Esophagus muscularis mucosa (tissue), 4 donors: ENCODE results near the gene ICE1. TPM values are rescaled to one million over a fixed set of nuclear protein-coding genes. Genes with fewer than 3 reads are reported as not detected.

Experiments used
- DNase-seq: peaks from one replicate; pipeline ENCODE4 v3.0.0-alpha.2; 2017; ENCODE audit errors: extremely low spot score
- H3K27ac ChIP-seq, 4 donors: fragments of 200-600 bp; sonication (generic); replicated peaks in 1 of 4; 1 replicate in 3 of 4; 2 replicates in 1 of 4; pipeline ENCODE4 v1.5.1; 2016 to 2019; ENCODE audit warnings: mild to moderate bottlenecking in 1 of 4
- H3K27me3 ChIP-seq, 4 donors: fragments of 200-600 bp; sonication (generic); one replicate each; pipeline versions ENCODE4 v1.5.1 to v1.6.0; 2016 to 2019
- H3K36me3 ChIP-seq, 4 donors: fragments of 200-600 bp; sonication (generic); one replicate each; pipeline ENCODE4 v1.5.1; 2016 to 2019
- H3K4me1 ChIP-seq, 4 donors: fragments of 200-600 bp; sonication (generic); one replicate each; pipeline ENCODE4 v1.5.1; 2016 to 2019
- H3K4me3 ChIP-seq, 4 donors: fragments of 200-600 bp; sonication (generic); 1 replicate in 2 of 4; 2 replicates in 2 of 4; pipeline ENCODE4 v1.5.1; 2016 to 2019; ENCODE audit warnings: mild to moderate bottlenecking in 4 of 4, moderate library complexity in 1 of 4
- H3K9me3 ChIP-seq, 4 donors: fragments of 200-600 bp; sonication (generic); 1 replicate in 3 of 4; 2 replicates in 1 of 4; pipeline ENCODE4 v1.5.1; 2016 to 2019
- CTCF ChIP-seq, 3 experiments: fragments of 200-600 bp in 2 of 3; fragments of 450-650 bp in 1 of 3; sonication (generic) in 2 of 3; IDR thresholded peaks; one replicate each; pipeline ENCODE4 v1.5.1; 2017 to 2019; ENCODE audit warnings: antibody characterized with exemption in 3 of 3, mild to moderate bottlenecking in 2 of 3, moderate library complexity in 1 of 3
- EP300 ChIP-seq: sonication (generic); formaldehyde crosslinking; IDR thresholded peaks from one replicate; pipeline ENCODE4 v1.6.1; 2017; ENCODE audit warnings: antibody characterized with exemption
- POLR2A ChIP-seq: fragments of 450-650 bp; IDR thresholded peaks from one replicate; pipeline ENCODE4 v1.6.1; 2017; ENCODE audit warnings: antibody characterized with exemption, moderate library complexity, mild to moderate bottlenecking, low read depth
- POLR2AphosphoS5 ChIP-seq, 2 donors: sonication (generic); formaldehyde crosslinking; IDR thresholded peaks; one replicate each; pipeline ENCODE4 v1.6.1; 2017; ENCODE audit warnings: antibody characterized with exemption in 2 of 2
- WGBS: methylation state at CpG from one replicate; pipeline ENCODE4 v1.1.5; 2018; 5-methylcytosine and 5-hydroxymethylcytosine counted together
- intact Hi-C: fragments of 100-400 bp; cut with DNase I; formaldehyde crosslinking; loops from one replicate; pipeline ENCODE4 v1.15.1; 2023
- total RNA-seq, 4 donors: library from RNA; depleted of rRNA; stranded (reverse); fragments of >200 nt; gene quantifications; one replicate each; pipeline versions ENCODE4 v1.1.0 to v1.2.1, GENCODE V29; 2016

ICE1 gene
- total RNA-seq, 4 donors from 2014 or later = 27.6 to 31.6 (median 30.1) TPM

GRCh38 chr5:5453131-5453530 lies 30.7 kb downstream of the ICE1 start:
- no peak for DNase-seq
- WGBS = 85% methylated on average over 3 of the region's 3 CpGs
- H3K27me3 ChIP-seq = no peaks in the 10 kb centered on the region
- H3K4me3 ChIP-seq = no peak overlapping the region
- intact Hi-C loops = no loop called here
- H3K27ac ChIP-seq = no peak overlapping the region
- no peaks in the 10 kb centered on the region for H3K4me1 ChIP-seq
- TF ChIP-seq POLR2AphosphoS5 (IDR thresholded peaks at IDR 0.05) = no peak
- no peak for TF ChIP-seq CTCF (IDR thresholded peaks at IDR 0.05)
- TF ChIP-seq EP300 = no peak
- TF ChIP-seq POLR2A = no peak
- H3K36me3 ChIP-seq = peaks cover 39 to 99% (median 68%) of the 10 kb centered on the region in 4 donors
- H3K9me3 ChIP-seq = no peaks in the 10 kb centered on the region

GRCh38 chr5:5454391-5454790 lies 31.9 kb downstream of the ICE1 start:
- H3K4me3 ChIP-seq = no peak overlapping the region
- H3K36me3 ChIP-seq = peaks cover 41 to 99% (median 69%) of the 10 kb centered on the region in 4 donors
- no peak overlapping the region for H3K27ac ChIP-seq
- no peaks in the 10 kb centered on the region for H3K4me1 ChIP-seq
- WGBS = 89% methylated on average over 5 of the region's 5 CpGs
- intact Hi-C loops = no loop called here
- TF ChIP-seq EP300 (no peak), POLR2AphosphoS5 (IDR thresholded peaks at IDR 0.05) (no peak), POLR2A (no peak), CTCF (IDR thresholded peaks at IDR 0.05) (no peak)
- no peaks in the 10 kb centered on the region for H3K9me3 ChIP-seq
- no peak for DNase-seq
- no peaks in the 10 kb centered on the region for H3K27me3 ChIP-seq

GRCh38 chr5:5456858-5457257 lies 34.4 kb downstream of the ICE1 start:
- Histone ChIP-seq H3K27ac (no peak overlapping the region), H3K9me3 (no peaks in the 10 kb centered on the region), H3K36me3 (peaks cover 47 to 100% (median 84%) of the 10 kb centered on the region in 4 donors), H3K4me1 (no peaks in the 10 kb centered on the region), H3K27me3 (no peaks in the 10 kb centered on the region), H3K4me3 (no peak overlapping the region)
- intact Hi-C loops = no loop called here
- DNase-seq = no peak
- TF ChIP-seq POLR2AphosphoS5 (IDR thresholded peaks at IDR 0.05) (no peak), EP300 (no peak), CTCF (IDR thresholded peaks at IDR 0.05) (no peak), POLR2A (no peak)
- WGBS = 70% methylated on average over 5 of the region's 5 CpGs

- H3K36me3 ChIP-seq = peaks cover 47 to 99% (median 91%) of the 10 kb centered on the region in 4 donors
- 70% methylated on average over 4 of the region's 4 CpGs for WGBS
- intact Hi-C loops = no loop called here
- no peak overlapping the region for H3K27ac ChIP-seq
- TF ChIP-seq POLR2AphosphoS5 (IDR thresholded peaks at IDR 0.05) (no peak), EP300 (no peak), POLR2A (no peak), CTCF (IDR thresholded peaks at IDR 0.05) (no peak)
- no peaks in the 10 kb centered on the region for H3K4me1 ChIP-seq
- no peak overlapping the region for H3K4me3 ChIP-seq
- no peaks in the 10 kb centered on the region for H3K27me3 ChIP-seq
- no peak for DNase-seq
- no peaks in the 10 kb centered on the region for H3K9me3 ChIP-seq
Observed at GRCh38 chr5:5460311-5460710, 37.8 kb downstream of the ICE1 start.

GRCh38 chr5:5461012-5461411 lies 38.5 kb downstream of the ICE1 start:
- H3K36me3 ChIP-seq = peaks cover 47 to 99% (median 93%) of the 10 kb centered on the region in 4 donors
- 96% methylated on average over 4 of the region's 4 CpGs for WGBS
- TF ChIP-seq POLR2AphosphoS5 (IDR thresholded peaks at IDR 0.05) = no peak
- no peak for TF ChIP-seq POLR2A
- no peak for TF ChIP-seq CTCF (IDR thresholded peaks at IDR 0.05)
- TF ChIP-seq EP300 = no peak
- no peaks in the 10 kb centered on the region for H3K4me1 ChIP-seq
- no peaks in the 10 kb centered on the region for H3K9me3 ChIP-seq
- intact Hi-C loops = no loop called here
- H3K27me3 ChIP-seq = no peaks in the 10 kb centered on the region
- no peak for DNase-seq
- no peak overlapping the region for H3K27ac ChIP-seq
- no peak overlapping the region for H3K4me3 ChIP-seq
